WTC11 (cell line): ENCODE measurements around the gene PTPRG.

Source experiments
- TF ChIP-seq, protein P1 (sequence below): sonication (generic); formaldehyde crosslinking; IDR thresholded peaks from 2 replicates; pipeline ENCODE4 v1.8.0; 2022; ENCODE audit warnings: mild to moderate bottlenecking, missing genetic modification reagents
- TF ChIP-seq, protein P2 (sequence below): sonication (generic); formaldehyde crosslinking; IDR thresholded peaks from 2 replicates; pipeline ENCODE4 v1.8.0; 2022; ENCODE audit warnings: mild to moderate bottlenecking, missing genetic modification reagents

DNA sequence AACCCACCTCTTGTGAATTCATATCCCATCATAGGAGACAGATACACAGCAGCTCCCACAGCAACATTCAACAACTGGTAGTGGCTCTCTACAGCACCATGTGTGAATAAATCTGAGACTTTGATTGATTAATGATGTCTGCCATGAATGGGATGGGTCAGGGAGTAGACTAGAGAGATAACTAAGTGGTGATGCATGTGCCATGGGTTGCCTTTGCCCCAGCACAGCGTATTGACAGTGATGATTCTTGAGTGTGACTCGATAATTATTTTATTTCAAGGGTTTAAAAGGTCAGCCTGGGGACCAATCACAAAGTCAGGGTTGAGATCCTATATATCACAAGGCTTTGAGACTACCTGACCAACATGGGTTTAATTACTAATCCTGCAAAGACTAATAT is 295.9 kb downstream of the PTPRG start:
- TF ChIP-seq, protein P1, sequence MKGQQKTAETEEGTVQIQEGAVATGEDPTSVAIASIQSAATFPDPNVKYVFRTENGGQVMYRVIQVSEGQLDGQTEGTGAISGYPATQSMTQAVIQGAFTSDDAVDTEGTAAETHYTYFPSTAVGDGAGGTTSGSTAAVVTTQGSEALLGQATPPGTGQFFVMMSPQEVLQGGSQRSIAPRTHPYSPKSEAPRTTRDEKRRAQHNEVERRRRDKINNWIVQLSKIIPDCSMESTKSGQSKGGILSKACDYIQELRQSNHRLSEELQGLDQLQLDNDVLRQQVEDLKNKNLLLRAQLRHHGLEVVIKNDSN (CRISPR knock-in tag), result no peak
- TF ChIP-seq, protein P2, sequence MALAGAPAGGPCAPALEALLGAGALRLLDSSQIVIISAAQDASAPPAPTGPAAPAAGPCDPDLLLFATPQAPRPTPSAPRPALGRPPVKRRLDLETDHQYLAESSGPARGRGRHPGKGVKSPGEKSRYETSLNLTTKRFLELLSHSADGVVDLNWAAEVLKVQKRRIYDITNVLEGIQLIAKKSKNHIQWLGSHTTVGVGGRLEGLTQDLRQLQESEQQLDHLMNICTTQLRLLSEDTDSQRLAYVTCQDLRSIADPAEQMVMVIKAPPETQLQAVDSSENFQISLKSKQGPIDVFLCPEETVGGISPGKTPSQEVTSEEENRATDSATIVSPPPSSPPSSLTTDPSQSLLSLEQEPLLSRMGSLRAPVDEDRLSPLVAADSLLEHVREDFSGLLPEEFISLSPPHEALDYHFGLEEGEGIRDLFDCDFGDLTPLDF (CRISPR knock-in tag), result no peak
